ENCODE measurements around the gene ZNF793. TPM values are rescaled to one million over a fixed set of nuclear protein-coding genes. Genes with fewer than 3 reads are reported as not detected.
A peak's percentile ranks its signal among the peaks of the same experiment; 100 is the strongest.

ZNF793 gene
- total and polyA plus RNA-seq, 2 of the 8 experiments (the other 6 are each of a cell fraction or from before 2014, with no cell fraction given), result 5.0 to 13.3 TPM

- no peak overlapping the region for H2BK12ac ChIP-seq (ENCODE audit: low read depth, low read length)
- H3K27me3 ChIP-seq (replicated peaks in 1 of 4; ENCODE audit: control insufficient read depth in 3 of 4, extremely low read depth in 1 of 4, insufficient read depth in 3 of 4, low read length in 3 of 4), result no peaks in the 10 kb centered on the region
- ChIA-PET CTCF (ENCODE audit: partially characterized antibody) (no interaction called here), POLR2A (ENCODE audit: partially characterized antibody) (no interaction called here)
- H4K20me1 ChIP-seq (replicated peaks in 1 of 2; ENCODE audit: control insufficient read depth in 1 of 2, insufficient read depth in 2 of 2, low read length in 2 of 2), result no peaks in the 10 kb centered on the region
- no peak overlapping the region; a peak in 1 of 8 replicates for H3K4me3 ChIP-seq (ENCODE audit: extremely low read depth in 1 of 4, insufficient read depth in 2 of 4, low read depth in 3 of 4, low read length in 4 of 4)
- no peak overlapping the region for H2BK15ac ChIP-seq (ENCODE audit: low read length)
- no peak overlapping the region for H3K27ac ChIP-seq (ENCODE audit: low read depth, low read length)
- no peak overlapping the region for H3K14ac ChIP-seq (ENCODE audit: insufficient read length)
- H3K23me2 ChIP-seq (ENCODE audit: low read depth, low read length), result no peaks in the 10 kb centered on the region
- H3K79me1 ChIP-seq (ENCODE audit: low read depth, low read length), result no peaks in the 10 kb centered on the region
- DNase-seq (ENCODE audit: low read depth in 1 of 2, low spot score in 2 of 2) (no peak), FAIRE-seq (no peak)
- TF ChIP-seq ZNF274 (IDR thresholded peaks at IDR 0.05; ENCODE audit: borderline replicate concordance, extremely low read depth, low read length) (peak; percentile 63), CREB1 (IDR thresholded peaks at IDR 0.05) (no peak)
- H3K9ac ChIP-seq (replicated peaks in 1 of 4; ENCODE audit: extremely low read depth in 1 of 4, low read depth in 3 of 4, low read length in 3 of 4), result no peak overlapping the region
- no peaks in the 10 kb centered on the region for H3K4me1 ChIP-seq (replicated peaks in 1 of 4; ENCODE audit: control insufficient read depth in 3 of 4, insufficient read depth in 4 of 4, low read length in 3 of 4)
- no peak overlapping the region for H3K18ac ChIP-seq (ENCODE audit: extremely low read depth, low read length)
- H3K9me3 ChIP-seq (ENCODE audit: insufficient read depth in 2 of 2, low read depth in 1 of 2, low read length in 1 of 2), result peaks cover 76 to 84% of the 10 kb centered on the region in 2 experiments
- no peak overlapping the region for H4K5ac ChIP-seq (ENCODE audit: insufficient read length, low read depth, low read length)
- no peak overlapping the region for H4K91ac ChIP-seq (replicated peaks; ENCODE audit: insufficient read length, low read length)
- H3K4ac ChIP-seq (replicated peaks; ENCODE audit: insufficient read length, low read depth, low read length), result no peak overlapping the region
- no peak overlapping the region for H2BK120ac ChIP-seq (replicated peaks; ENCODE audit: low read depth, low read length)
- no peak overlapping the region for H2AK5ac ChIP-seq (ENCODE audit: low read depth, low read length)
- H3K79me2 ChIP-seq (ENCODE audit: control insufficient read depth in 1 of 2, insufficient read depth in 2 of 2, low read length in 2 of 2), result no peaks in the 10 kb centered on the region
- no peak overlapping the region for H2BK5ac ChIP-seq (ENCODE audit: low read depth, low read length)
- no peak overlapping the region for H3K4me2 ChIP-seq (ENCODE audit: insufficient read depth in 1 of 2, low read depth in 2 of 2, low read length in 2 of 2)
- peaks cover 0 to 27% (median 10%) of the 10 kb centered on the region in 4 experiments; a peak in 6 of 8 replicates for H3K36me3 ChIP-seq (ENCODE audit: control insufficient read depth in 2 of 4, insufficient read depth in 4 of 4, low read length in 3 of 4)
- no peak overlapping the region for H2AFZ ChIP-seq (ENCODE audit: low read length)
- no peak overlapping the region for H2BK20ac ChIP-seq (ENCODE audit: low read length)
- H3K56ac ChIP-seq (replicated peaks; ENCODE audit: insufficient read length, low read depth, low read length), result no peak overlapping the region
- H4K8ac ChIP-seq (ENCODE audit: extremely low read depth, insufficient read depth, low read length), result no peak overlapping the region; the same call in 1 of the 2 replicates
- no peak overlapping the region for H3K23ac ChIP-seq (ENCODE audit: insufficient read length)
Measured at GRCh38 chr19:37565370-37565669, 58.6 kb downstream of the ZNF793 start.
